NB4 (cell line): Measurements from ENCODE around the gene TBX3.

Experiments used
- MYC ChIP-seq: IDR thresholded peaks from 2 replicates; pipeline ENCODE4 v1.6.1; 2011; ENCODE audit warnings: low read depth, low read length
- POLR2A ChIP-seq: IDR thresholded peaks from 2 replicates; pipeline ENCODE4 v1.6.1; 2011; ENCODE audit warnings: mild to moderate bottlenecking; ENCODE audit not compliant: insufficient read length; ENCODE audit errors: extremely low read depth
- TF ChIP-seq, protein P1 (sequence below): IDR thresholded peaks from one replicate; pipeline ENCODE4 v1.5.1; 2012; ENCODE audit warnings: low read depth, low read length

DNA sequence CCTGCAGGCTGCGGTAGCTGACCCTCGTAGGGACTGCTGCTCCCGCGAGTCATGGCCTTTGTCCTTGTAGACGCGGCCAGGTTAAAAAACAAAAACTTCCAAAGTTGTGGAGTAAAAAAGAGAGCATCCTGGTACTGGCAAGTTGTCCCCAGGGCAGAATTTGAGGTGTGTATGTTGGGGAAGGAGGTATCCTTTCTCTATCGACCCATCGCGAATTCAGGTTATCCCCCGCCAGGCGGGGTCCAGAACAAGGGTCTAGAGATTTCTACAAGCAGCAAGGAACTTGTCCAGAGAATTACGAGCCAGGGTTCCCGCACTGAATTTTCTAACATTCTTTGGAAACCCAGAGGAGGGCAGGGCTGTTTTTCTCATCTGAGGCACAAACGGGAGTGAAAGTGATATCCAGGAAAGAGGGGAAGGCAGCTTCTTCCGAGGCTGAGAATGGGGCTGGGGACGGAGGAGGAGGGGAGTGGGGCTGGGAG, 16.3 kb downstream of the TBX3 start:
- TF ChIP-seq, protein P1, sequence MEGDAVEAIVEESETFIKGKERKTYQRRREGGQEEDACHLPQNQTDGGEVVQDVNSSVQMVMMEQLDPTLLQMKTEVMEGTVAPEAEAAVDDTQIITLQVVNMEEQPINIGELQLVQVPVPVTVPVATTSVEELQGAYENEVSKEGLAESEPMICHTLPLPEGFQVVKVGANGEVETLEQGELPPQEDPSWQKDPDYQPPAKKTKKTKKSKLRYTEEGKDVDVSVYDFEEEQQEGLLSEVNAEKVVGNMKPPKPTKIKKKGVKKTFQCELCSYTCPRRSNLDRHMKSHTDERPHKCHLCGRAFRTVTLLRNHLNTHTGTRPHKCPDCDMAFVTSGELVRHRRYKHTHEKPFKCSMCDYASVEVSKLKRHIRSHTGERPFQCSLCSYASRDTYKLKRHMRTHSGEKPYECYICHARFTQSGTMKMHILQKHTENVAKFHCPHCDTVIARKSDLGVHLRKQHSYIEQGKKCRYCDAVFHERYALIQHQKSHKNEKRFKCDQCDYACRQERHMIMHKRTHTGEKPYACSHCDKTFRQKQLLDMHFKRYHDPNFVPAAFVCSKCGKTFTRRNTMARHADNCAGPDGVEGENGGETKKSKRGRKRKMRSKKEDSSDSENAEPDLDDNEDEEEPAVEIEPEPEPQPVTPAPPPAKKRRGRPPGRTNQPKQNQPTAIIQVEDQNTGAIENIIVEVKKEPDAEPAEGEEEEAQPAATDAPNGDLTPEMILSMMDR, result no peak
- TF ChIP-seq POLR2A, result no peak
- no peak for TF ChIP-seq MYC
